Measurements from ENCODE around the gene SPOUT1. TPM values are rescaled to one million over a fixed set of nuclear protein-coding genes. Genes with fewer than 3 reads are reported as not detected.
"Not testable (repeated sequence)": the region's sequence is repeated elsewhere in the genome, so short reads cannot be mapped to it uniquely, and the experiment has no call there.

SPOUT1 gene
- total RNA-seq, 2 experiments from 2014 or later = 71.4 to 75.4 TPM

GRCh38 chr9:128851024-128851423 is 21.4 kb upstream of the SPOUT1 start:
- H3K27me3 Mint-ChIP-seq = not testable (repeated sequence)

GRCh38 chr9:128847803-128848202 is 18.2 kb upstream of the SPOUT1 start:
- peaks cover 11% of the 10 kb centered on the region for H3K9me3 Mint-ChIP-seq
- no peak for ATAC-seq (ENCODE audit: low read depth)
- no peak overlapping the region for H3K4me3 Mint-ChIP-seq
- no peak overlapping the region for H3K27ac Mint-ChIP-seq
- no peaks in the 10 kb centered on the region for H3K27me3 Mint-ChIP-seq
- H3K36me3 Mint-ChIP-seq = peaks cover 16% of the 10 kb centered on the region
- no peak for DNase-seq
- POLR2A ChIA-PET = interaction anchor here (0.7 kb wide), 1 partner anchor 148 kb away, joined by 8 read pairs; no protein-coding TSS in a partner anchor
- no peaks in the 10 kb centered on the region for H3K4me1 Mint-ChIP-seq

More at GRCh38 chr9:128851024-128851423, 21.4 kb upstream of the SPOUT1 start:
- POLR2A ChIA-PET; ATAC-seq (ENCODE audit: low read depth); DNase-seq; H3K27ac Mint-ChIP-seq; H3K4me3 Mint-ChIP-seq; H3K4me1 Mint-ChIP-seq: not testable (repeated sequence)
- H3K9me3 Mint-ChIP-seq = peaks cover 11% of the 10 kb centered on the region
- H3K36me3 Mint-ChIP-seq = peaks cover 16% of the 10 kb centered on the region

DNA sequence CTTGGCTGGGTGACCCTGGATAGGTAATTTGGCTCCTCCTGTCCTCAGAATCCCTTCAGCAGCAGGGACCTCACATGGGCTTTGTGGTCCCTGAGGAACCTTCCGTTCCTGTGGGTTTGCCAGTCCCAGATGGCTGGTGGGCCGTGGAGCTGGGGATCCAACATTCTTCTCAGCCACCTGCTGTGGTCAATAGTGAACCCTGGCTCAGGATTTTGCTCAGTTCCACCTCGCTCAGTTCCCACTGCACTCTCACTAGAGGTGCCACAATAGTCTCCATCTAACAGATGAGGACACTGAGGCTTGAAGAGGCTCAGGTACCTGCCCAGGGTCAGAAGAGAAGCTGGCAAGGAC is 17.1 kb upstream of the SPOUT1 start:
- Mint-ChIP-seq H3K4me3 (no peak overlapping the region), H3K36me3 (peaks cover 19% of the 10 kb centered on the region), H3K27ac (no peak overlapping the region), H3K27me3 (no peaks in the 10 kb centered on the region), H3K4me1 (no peaks in the 10 kb centered on the region), H3K9me3 (peaks cover 11% of the 10 kb centered on the region)
- no peak for DNase-seq
- no peak for ATAC-seq (ENCODE audit: low read depth)
- POLR2A ChIA-PET = no interaction called here

DNA sequence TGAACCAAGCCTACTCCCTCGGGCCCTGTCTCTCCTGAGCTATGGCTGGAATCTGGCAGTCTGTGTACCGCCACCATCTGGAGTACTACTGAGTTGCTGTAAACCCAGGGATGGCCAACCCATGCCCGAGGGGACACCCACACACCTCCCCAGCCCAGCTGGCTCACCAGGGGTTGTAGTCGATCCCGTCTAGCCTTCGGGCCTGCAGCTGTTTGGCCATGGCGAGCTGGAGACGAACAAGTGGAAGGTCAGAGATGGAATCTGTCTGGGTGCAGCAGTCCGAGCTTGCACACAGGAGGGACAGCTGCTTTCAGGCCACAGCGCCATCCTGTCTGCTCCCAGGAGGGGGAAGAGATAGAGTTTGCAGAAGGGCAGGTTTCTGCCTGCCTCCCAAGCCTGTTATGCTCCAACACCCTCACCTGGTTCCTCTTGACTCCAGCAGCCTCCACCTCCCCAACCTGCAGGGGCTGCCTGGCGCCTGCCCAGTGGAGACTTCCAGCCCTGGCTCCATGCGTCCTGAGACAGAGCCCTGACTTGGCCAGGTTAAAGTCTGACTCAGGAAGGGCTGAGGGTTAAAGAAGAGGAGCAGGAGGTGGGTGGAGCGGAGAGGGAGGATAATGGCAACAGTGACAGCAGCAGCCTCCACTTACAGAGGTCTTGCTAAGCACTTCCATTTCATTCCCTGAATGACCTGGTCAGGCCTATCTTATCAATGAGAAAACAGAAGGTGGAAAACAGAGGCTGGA is 15.8 kb upstream of the SPOUT1 start:
- ATAC-seq (ENCODE audit: low read depth) (no peak), DNase-seq (no peak)
- POLR2A ChIA-PET = interaction anchor here (1.0 kb wide), 1 partner anchor 15 kb away, joined by 3 read pairs; the partner anchor contains the start of gene SPOUT1
- Mint-ChIP-seq H3K4me1 (no peaks in the 10 kb centered on the region), H3K36me3 (peaks cover 8% of the 10 kb centered on the region), H3K27ac (no peak overlapping the region), H3K9me3 (peaks cover 3% of the 10 kb centered on the region), H3K27me3 (no peaks in the 10 kb centered on the region), H3K4me3 (no peak overlapping the region)

DNA sequence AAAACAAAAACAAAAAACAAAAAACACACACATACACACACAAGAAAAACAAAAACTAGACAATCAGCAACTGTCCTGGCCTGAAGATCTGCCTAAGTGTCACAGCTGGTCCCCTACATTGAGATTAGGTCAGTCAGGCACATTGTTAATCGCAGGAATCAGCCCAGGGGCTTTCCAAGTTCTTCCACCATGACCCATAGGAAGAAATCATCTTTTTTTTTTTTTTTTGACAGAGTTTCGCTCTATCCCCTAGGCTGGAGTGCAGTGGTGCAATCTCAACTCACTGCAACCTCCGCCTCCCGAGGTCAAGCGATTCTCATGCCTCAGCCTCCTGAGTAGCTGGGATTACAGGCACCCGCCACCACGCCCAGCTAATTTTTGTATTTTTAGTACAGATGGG is 13.6 kb upstream of the SPOUT1 start:
- H3K9me3 Mint-ChIP-seq, POLR2A ChIA-PET: not testable (repeated sequence)

DNA sequence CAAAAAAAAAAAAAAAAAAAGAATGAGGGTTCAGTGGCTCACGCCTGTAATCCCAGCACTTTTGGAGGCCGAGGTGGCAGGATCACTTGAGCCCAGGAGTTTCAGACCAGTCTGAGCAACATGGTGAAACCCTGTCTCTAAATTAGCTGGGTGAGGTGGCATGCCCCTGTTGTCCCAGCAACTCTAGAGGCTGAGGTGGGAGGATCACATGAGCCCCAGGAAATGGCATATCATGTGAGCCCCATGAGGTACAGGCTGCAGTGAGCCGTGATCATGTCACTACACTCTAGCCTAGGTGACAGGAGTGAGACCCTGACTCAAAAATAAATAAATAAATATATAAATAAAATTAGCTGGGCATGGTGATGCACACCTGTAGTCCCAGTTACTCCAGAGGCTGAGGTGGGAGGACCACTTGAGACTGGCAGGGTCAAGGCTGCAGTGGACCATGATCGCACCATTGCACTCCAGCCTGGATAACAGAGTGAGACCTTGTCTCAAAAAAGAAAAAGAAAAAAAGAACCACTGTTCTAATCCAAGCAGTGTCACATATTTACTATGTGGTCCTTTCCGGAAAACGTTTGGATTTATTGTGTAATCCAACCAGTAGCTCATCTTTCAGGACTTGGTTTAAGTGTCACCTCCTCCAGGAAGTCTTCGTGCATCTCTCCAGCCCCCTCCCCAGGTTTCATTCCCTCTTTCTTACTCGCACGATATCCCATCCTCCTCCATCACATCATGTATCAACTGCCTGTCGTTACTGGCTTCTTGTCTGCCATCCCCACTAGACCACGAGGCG is 12.3 kb upstream of the SPOUT1 start:
- H3K9me3 Mint-ChIP-seq = no peaks in the 10 kb centered on the region
- no peak for ATAC-seq (ENCODE audit: low read depth)
- POLR2A ChIA-PET = interaction anchor here (1.1 kb wide), 1 partner anchor 12 kb away, joined by 4 read pairs; the partner anchor contains the start of gene SPOUT1

More for the DNA sequence above, 13.6 kb upstream of the SPOUT1 start:
- H3K27me3 Mint-ChIP-seq; H3K27ac Mint-ChIP-seq; H3K4me1 Mint-ChIP-seq; DNase-seq; ATAC-seq (ENCODE audit: low read depth); H3K4me3 Mint-ChIP-seq; H3K36me3 Mint-ChIP-seq: not testable (repeated sequence)

DNA sequence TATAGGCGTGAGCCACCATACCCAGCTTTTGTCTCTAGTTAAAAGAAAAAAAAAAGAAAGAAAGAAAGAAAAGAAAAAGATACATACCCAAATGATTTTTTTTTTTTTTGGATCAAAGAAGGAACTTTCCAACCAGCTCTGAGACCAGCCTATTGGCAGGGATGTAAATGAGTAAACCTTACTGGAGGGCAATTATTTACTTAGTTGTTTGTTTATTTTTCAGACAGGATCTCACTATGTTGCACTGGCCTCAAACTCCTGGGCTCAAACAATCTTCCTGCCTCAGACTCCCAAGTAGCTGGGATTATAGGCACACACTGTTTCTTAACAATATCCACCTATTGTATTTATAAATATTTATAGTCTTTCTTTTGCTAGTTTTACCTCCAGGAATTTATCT is 10.9 kb upstream of the SPOUT1 start:
- Mint-ChIP-seq H3K9me3 (no peaks in the 10 kb centered on the region), H3K27ac (no peak overlapping the region), H3K4me1 (no peaks in the 10 kb centered on the region), H3K4me3 (no peak overlapping the region), H3K27me3 (no peaks in the 10 kb centered on the region), H3K36me3 (peaks cover 5% of the 10 kb centered on the region)
- POLR2A ChIA-PET = no interaction called here
- no peak for ATAC-seq (ENCODE audit: low read depth)
- no peak for DNase-seq

More for the DNA sequence above, 12.3 kb upstream of the SPOUT1 start:
- peaks cover 5% of the 10 kb centered on the region for H3K36me3 Mint-ChIP-seq
- H3K27ac Mint-ChIP-seq = no peak overlapping the region
- no peak for DNase-seq
- H3K4me1 Mint-ChIP-seq = no peaks in the 10 kb centered on the region
- H3K4me3 Mint-ChIP-seq = no peak overlapping the region
- no peaks in the 10 kb centered on the region for H3K27me3 Mint-ChIP-seq

DNA sequence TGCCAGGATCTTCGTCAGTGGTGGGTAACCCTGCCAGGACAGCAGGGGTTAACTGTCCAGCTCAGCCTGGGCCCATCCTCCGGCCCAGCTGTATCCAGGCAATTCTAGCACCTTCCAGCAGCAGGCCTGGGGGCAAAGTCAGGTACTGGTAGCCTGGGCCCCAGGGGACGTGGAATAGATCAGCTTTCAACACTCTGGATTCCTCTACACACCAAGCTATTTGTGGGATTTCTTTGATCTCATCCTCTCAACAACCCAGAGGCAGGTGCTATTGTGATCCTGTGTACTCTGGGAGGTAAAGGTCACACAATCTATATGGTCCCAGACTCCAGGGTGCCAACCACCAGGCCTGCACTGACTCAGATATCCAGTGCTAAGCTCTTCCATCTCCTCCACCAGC is 8.7 kb upstream of the SPOUT1 start:
- Mint-ChIP-seq H3K4me3 (no peak overlapping the region), H3K9me3 (no peaks in the 10 kb centered on the region), H3K4me1 (no peaks in the 10 kb centered on the region), H3K27ac (no peak overlapping the region), H3K36me3 (peaks cover 5% of the 10 kb centered on the region), H3K27me3 (no peaks in the 10 kb centered on the region)
- POLR2A ChIA-PET = interaction anchor here (1.0 to 1.4 kb wide), 2 partner anchors 8 to 66 kb away, joined by 3 to 4 read pairs; partner anchors contain the start of gene SPOUT1
- ATAC-seq (ENCODE audit: low read depth) (no peak), DNase-seq (no peak)

DNA sequence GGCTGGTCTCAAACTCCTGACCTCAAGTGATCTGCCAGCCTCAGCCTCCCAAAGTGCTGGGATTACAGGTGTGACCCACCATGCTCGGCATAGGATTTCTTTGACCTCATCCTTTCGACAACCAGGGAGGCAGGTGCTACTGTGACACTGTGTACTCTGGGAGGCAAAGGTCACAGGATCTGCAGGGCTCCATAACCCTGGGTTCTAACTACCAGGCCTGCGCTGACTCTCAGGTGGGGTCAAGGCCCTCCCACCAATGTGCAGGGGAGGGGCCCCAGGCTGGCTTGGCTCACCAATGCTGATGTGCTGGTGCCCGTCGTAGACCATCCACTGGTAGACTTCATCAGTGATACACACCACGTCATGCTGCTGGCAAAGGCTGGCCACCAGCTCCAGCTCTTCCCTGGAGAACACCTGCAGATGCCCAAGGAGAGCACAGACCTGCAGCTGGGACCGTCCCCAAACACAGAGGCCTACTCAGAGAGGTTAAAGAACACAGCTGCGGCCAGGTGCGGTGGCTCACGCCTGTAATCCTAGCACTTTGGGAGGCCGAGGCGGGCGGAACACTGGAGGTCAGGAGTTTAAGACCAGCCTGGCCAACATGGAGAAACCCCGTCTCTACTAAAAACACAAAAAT is 7.0 kb upstream of the SPOUT1 start:
- ATAC-seq (ENCODE audit: low read depth) (no peak), DNase-seq (no peak)
- Mint-ChIP-seq H3K4me3 (no peak overlapping the region), H3K36me3 (peaks cover 2% of the 10 kb centered on the region), H3K9me3 (no peaks in the 10 kb centered on the region), H3K4me1 (no peaks in the 10 kb centered on the region), H3K27ac (no peak overlapping the region), H3K27me3 (no peaks in the 10 kb centered on the region)
- POLR2A ChIA-PET = interaction anchor here (0.6 kb wide), 1 partner anchor 63 kb away, joined by 4 read pairs; no protein-coding TSS in a partner anchor

DNA sequence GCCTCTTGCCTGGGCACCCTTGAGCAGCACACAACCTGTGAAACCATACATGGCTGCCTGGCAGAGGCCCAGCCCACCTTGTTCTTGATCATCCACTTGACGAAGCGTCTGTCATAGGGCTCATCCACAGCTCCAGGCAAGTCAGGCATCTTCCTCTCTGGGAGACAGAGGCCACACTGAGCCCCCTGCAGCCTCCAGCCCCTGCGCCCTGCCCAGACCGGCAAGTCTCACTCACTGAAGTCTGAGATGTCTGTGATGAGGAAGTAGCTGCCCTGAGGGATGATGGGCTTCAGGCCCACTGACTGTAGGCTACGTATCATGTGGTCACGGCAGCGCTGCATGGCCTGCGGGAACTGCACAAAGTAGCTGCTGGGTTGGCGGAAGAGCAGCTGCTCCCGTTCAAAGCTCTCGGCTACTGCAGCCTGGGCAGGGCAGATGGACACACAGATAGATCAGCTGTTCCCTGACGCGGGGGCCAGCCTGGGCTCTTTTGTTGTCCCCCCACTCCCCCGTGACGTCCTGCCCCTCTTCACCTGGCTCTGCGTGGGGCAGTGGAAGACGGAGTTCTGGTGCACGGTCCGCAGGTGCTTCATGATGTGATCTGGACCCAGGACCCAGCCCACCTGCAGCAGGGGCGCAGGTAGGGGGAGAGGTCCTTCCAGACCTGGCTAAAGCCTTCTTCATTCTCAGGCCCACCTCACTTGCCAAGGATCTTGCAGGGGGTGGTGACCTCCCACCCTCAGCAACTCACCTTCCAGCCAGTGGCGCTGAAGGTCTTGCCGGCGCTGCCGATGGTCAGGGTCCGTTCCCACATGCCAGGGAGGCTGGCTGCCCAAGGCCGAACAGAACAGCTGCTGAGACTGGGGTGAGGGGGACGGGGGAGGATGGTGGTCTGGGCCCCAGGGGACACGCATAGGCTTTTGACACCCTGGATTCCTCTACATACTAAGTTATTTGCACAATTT is 5.9 kb upstream of the SPOUT1 start:
- peaks cover 2% of the 10 kb centered on the region for H3K36me3 Mint-ChIP-seq
- H3K4me3 Mint-ChIP-seq = no peak overlapping the region
- ATAC-seq (ENCODE audit: low read depth) (no peak), DNase-seq (no peak)
- H3K4me1 Mint-ChIP-seq = no peaks in the 10 kb centered on the region
- POLR2A ChIA-PET = interaction anchor here (0.6 to 0.9 kb wide), 2 partner anchors 17 to 62 kb away, joined by 3 to 4 read pairs; partner anchors contain the start of gene ENDOG
- no peaks in the 10 kb centered on the region for H3K9me3 Mint-ChIP-seq
- H3K27ac Mint-ChIP-seq = no peak overlapping the region
- no peaks in the 10 kb centered on the region for H3K27me3 Mint-ChIP-seq

DNA sequence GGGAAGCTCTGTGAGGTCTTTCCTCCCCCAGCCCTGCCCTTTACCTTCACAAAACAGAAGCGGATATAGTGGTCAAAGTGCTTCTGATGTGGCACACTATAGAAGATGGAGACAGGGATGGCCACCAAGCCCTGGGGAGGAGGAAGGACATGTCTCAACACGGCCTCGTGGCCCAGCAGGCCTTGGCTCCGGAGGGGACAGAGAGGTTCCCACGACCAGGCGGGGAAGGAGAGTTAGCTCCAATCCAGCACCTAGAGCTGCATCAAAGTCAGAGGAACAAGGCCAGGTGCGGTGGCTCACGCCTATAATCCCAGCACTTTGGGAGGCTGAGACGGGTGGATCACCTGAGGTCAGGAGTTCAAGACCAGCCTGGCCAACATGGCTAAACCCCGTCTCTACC is 4.1 kb upstream of the SPOUT1 start:
- H3K4me1 Mint-ChIP-seq = peaks cover 12% of the 10 kb centered on the region
- no peak overlapping the region for H3K27ac Mint-ChIP-seq
- H3K4me3 Mint-ChIP-seq = no peak overlapping the region
- H3K9me3 Mint-ChIP-seq = no peaks in the 10 kb centered on the region
- no peaks in the 10 kb centered on the region for H3K27me3 Mint-ChIP-seq
- POLR2A ChIA-PET = no interaction called here
- H3K36me3 Mint-ChIP-seq = peaks cover 5% of the 10 kb centered on the region
- DNase-seq (no peak), ATAC-seq (ENCODE audit: low read depth) (no peak)

DNA sequence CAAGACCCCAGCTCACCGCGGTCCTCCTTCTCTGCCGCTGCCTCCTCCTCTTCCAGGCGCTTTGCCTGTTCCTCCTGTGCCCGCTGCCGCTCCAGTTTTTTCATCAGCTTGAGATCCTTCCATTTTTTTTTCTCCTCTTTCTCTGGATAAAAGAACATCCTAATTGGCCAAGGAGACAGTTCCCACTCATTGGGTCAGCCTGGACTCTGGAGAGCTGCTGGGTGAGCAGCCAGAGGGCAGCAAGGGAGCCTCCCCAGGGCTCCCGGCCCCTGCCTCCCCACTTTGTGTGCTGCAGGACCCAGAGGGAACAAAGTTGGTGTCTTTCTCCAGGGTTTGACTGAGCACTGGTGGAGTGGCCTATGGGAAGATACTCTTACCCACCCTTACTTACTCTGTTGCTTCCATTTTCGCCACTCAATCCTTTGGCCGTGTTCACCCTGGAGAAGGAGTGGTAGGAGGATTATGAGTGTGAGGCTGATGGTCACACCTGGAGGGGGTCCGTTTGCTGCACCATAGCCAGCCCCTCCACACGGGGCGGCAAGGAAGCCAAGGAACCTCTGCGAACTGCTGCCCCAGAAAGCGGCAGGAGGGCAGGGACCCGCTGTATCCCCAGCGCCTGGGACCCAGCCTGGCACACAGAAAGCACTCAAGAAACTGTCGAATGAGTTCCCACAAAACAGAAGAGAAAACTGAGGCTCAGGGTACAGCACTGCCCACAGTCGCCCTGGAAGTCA is 708 bp downstream of the SPOUT1 start:
- H3K4me3 Mint-ChIP-seq = peak overlapping the region; percentile 96
- H3K27ac Mint-ChIP-seq = peak overlapping the region; percentile 92
- no peak for ATAC-seq (ENCODE audit: low read depth)
- peaks cover 23% of the 10 kb centered on the region for H3K4me1 Mint-ChIP-seq
- H3K9me3 Mint-ChIP-seq = no peaks in the 10 kb centered on the region
- H3K36me3 Mint-ChIP-seq = peaks cover 4% of the 10 kb centered on the region
- POLR2A ChIA-PET = interaction anchor here (0.5 to 2.3 kb wide), 6 partner anchors 10 to 276 kb away, joined by 3 to 32 read pairs (median 4); partner anchors contain the start of genes DOLK, ENDOG, NUP188 and ZDHHC12
- H3K27me3 Mint-ChIP-seq = no peaks in the 10 kb centered on the region
- DNase-seq = no peak
